K562 (cell line): Measurements from ENCODE around the gene ZCWPW1. TPM values are rescaled to one million over a fixed set of nuclear protein-coding genes. Genes with fewer than 3 reads are reported as not detected.

Experiments
- ETV6 ChIP-seq, 3 experiments: fragments of 150-350 bp in 1 of 3; sonication (generic) in 1 of 3; formaldehyde crosslinking in 1 of 3; IDR thresholded peaks; 2 replicates each; pipeline versions ENCODE4 v1.6.1 to v1.8.0; 2014 to 2022; ENCODE audit warnings: borderline replicate concordance in 2 of 3, low read depth in 2 of 3, antibody characterized with exemption in 1 of 3, low read length in 1 of 3, mild to moderate bottlenecking in 1 of 3, missing genetic modification reagents in 1 of 3
- SPI1 ChIP-seq: IDR thresholded peaks from 2 replicates; pipeline ENCODE4 v1.6.1; 2011; ENCODE audit warnings: low read depth, low read length, control low read depth, borderline replicate concordance
- TBL1XR1 ChIP-seq, 2 experiments: IDR thresholded peaks; 2 replicates each; pipeline ENCODE4 v1.6.1; 2012; ENCODE audit warnings: improper control_type of control experiment in 2 of 2, low read length in 2 of 2, mild to moderate bottlenecking in 1 of 2
- TOE1 ChIP-seq, 2 experiments: fragments of 450-650 bp in 1 of 2; sonication (generic) in 1 of 2; formaldehyde crosslinking in 1 of 2; IDR thresholded peaks; 2 replicates each; pipeline versions ENCODE4 v1.7.1 to v1.8.0; 2016 to 2022; ENCODE audit warnings: borderline replicate concordance in 2 of 2, mild to moderate bottlenecking in 2 of 2, antibody characterized with exemption in 1 of 2, inconsistent platforms in 1 of 2, low read depth in 1 of 2, missing genetic modification reagents in 1 of 2, moderate library complexity in 1 of 2
- ZFPM2 ChIP-seq: fragments of 250-450 bp; sonication (Bioruptor Pico); IDR thresholded peaks from 2 replicates; pipeline ENCODE4 v1.5.1; 2022; ENCODE audit warnings: mild to moderate bottlenecking
- ZKSCAN1 ChIP-seq: fragments of 150-350 bp; IDR thresholded peaks from 2 replicates; pipeline ENCODE4 v1.6.1; 2016; ENCODE audit warnings: low read depth, low read length
- ZNF239 ChIP-seq: fragments of 250-450 bp; sonication (Bioruptor Pico); IDR thresholded peaks from 2 replicates; pipeline ENCODE4 v1.4.0; 2020; ENCODE audit warnings: mild to moderate bottlenecking
- ZNF583 ChIP-seq: fragments of 250-450 bp; sonication (Bioruptor Pico); IDR thresholded peaks from 2 replicates; pipeline ENCODE4 v1.4.0; 2020
- ZNF76 ChIP-seq: fragments of 250-450 bp; sonication (Bioruptor Pico); IDR thresholded peaks from 2 replicates; pipeline ENCODE4 v1.4.0; 2020; ENCODE audit warnings: mild to moderate bottlenecking, moderate library complexity, borderline replicate concordance
- polyA plus RNA-seq, 8 experiments: library from polyadenylated mRNA; depleted of rRNA in 4 of 8; stranded (reverse) in 5 of 8; unstranded in 3 of 8; fragments of >200 nt; fragmentation: Nextera tagmentation in 2 of 8; fragmentation: Illumina TruSeq in 1 of 8; extraction: Ambion mirVana in 2 of 8; extraction: Trizol in 1 of 8; gene quantifications; 2 replicates each; pipeline versions ENCODE4 v1.2.1 to v1.2.3, GENCODE V29; 2011 to 2014; ENCODE audit warnings: inconsistent platforms in 1 of 8, missing spikeins in 1 of 8
- total RNA-seq, 7 experiments: library from RNA; depleted of rRNA in 6 of 7; stranded (reverse); fragments of >200 nt in 6 of 7; fragmentation: Illumina TruSeq in 2 of 7; extraction: Trizol in 2 of 7; gene quantifications; 2 replicates each; pipeline versions ENCODE4 v1.2.1 to v1.2.3, GENCODE V29; 2011 to 2021; ENCODE audit warnings: low replicate concordance in 1 of 7
- TF ChIP-seq, protein P1 (sequence below): fragments of 200-800 bp; sonication (Bioruptor generic); IDR thresholded peaks from 2 replicates; pipeline ENCODE4 v1.6.1; 2016; ENCODE audit warnings: missing genetic modification characterization, missing compliant biosample characterization
- TF ChIP-seq, protein P2 (sequence below): fragments of 250-450 bp; sonication (Bioruptor Pico); IDR thresholded peaks from 2 replicates; pipeline ENCODE4 v1.4.0; 2020; ENCODE audit warnings: mild to moderate bottlenecking, moderate library complexity
- TF ChIP-seq, protein P3 (sequence below): fragments of 450-650 bp; IDR thresholded peaks from 2 replicates; pipeline ENCODE4 v1.6.1; 2018; ENCODE audit warnings: mild to moderate bottlenecking, low read depth; ENCODE audit not compliant: partially characterized antibody

The ZCWPW1 gene
- total and polyA plus RNA-seq, 9 of the 15 experiments (the other 6 are each of a cell fraction or from before 2014, with no cell fraction given) = 0.18 to 1.7 (median 1.2) TPM

DNA sequence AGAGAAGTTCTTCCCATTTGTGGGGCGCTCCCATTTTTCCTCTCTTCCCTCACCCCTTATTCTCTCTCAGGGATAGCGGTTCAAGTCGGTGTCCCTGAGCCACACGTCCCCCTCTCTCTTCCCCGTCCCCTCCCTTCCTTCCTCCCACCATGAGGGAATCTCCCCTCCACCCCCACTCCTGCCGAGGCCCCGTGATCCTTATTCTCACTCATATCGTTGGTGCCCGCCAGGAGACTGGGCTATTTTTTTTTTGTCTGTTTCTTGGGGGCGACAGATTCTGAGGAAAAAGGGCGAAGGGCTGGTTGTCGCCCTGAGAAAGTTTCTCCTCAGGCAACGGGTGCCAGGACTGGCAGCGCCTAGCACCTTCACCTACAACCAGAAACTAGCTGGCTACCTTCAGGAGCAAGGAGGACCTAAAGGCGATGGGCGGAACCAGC lies 723 bp downstream of the ZCWPW1 start (continued):
- TF ChIP-seq TOE1 (IDR thresholded peaks at IDR 0.05; ENCODE audit: borderline replicate concordance) (no peak), TOE1 (CRISPR knock-in tag; IDR thresholded peaks at IDR 0.05; ENCODE audit: borderline replicate concordance, low read depth) (no peak), TBL1XR1 (IDR thresholded peaks at IDR 0.05; ENCODE audit: low read length in 2 of 2) (no peak), ETV6 (IDR thresholded peaks at IDR 0.05; ENCODE audit: borderline replicate concordance in 1 of 2, low read depth in 2 of 2, low read length in 1 of 2) (no peak), ETV6 (CRISPR knock-in tag; IDR thresholded peaks at IDR 0.05; ENCODE audit: borderline replicate concordance) (0 out of 2 replicates have a peak, but pooled peaks have one; percentile 90), ZKSCAN1 (no peak), ZNF583 (peak; percentile 82; the same call in 1 of the 2 replicates), SPI1 (no peak), ZNF239 (peak; percentile 17; the same call in 1 of the 2 replicates), ZFPM2 (CRISPR knock-in tag) (no peak), ZNF76 (0 out of 2 replicates have a peak, but pooled peaks have one; percentile 25)
- TF ChIP-seq, protein P1, sequence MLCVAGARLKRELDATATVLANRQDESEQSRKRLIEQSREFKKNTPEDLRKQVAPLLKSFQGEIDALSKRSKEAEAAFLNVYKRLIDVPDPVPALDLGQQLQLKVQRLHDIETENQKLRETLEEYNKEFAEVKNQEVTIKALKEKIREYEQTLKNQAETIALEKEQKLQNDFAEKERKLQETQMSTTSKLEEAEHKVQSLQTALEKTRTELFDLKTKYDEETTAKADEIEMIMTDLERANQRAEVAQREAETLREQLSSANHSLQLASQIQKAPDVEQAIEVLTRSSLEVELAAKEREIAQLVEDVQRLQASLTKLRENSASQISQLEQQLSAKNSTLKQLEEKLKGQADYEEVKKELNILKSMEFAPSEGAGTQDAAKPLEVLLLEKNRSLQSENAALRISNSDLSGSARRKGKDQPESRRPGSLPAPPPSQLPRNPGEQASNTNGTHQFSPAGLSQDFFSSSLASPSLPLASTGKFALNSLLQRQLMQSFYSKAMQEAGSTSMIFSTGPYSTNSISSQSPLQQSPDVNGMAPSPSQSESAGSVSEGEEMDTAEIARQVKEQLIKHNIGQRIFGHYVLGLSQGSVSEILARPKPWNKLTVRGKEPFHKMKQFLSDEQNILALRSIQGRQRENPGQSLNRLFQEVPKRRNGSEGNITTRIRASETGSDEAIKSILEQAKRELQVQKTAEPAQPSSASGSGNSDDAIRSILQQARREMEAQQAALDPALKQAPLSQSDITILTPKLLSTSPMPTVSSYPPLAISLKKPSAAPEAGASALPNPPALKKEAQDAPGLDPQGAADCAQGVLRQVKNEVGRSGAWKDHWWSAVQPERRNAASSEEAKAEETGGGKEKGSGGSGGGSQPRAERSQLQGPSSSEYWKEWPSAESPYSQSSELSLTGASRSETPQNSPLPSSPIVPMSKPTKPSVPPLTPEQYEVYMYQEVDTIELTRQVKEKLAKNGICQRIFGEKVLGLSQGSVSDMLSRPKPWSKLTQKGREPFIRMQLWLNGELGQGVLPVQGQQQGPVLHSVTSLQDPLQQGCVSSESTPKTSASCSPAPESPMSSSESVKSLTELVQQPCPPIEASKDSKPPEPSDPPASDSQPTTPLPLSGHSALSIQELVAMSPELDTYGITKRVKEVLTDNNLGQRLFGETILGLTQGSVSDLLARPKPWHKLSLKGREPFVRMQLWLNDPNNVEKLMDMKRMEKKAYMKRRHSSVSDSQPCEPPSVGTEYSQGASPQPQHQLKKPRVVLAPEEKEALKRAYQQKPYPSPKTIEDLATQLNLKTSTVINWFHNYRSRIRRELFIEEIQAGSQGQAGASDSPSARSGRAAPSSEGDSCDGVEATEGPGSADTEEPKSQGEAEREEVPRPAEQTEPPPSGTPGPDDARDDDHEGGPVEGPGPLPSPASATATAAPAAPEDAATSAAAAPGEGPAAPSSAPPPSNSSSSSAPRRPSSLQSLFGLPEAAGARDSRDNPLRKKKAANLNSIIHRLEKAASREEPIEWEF (CRISPR knock-in tag) = peak; percentile 79; the same call in 1 of the 2 replicates
- TF ChIP-seq, protein P2, sequence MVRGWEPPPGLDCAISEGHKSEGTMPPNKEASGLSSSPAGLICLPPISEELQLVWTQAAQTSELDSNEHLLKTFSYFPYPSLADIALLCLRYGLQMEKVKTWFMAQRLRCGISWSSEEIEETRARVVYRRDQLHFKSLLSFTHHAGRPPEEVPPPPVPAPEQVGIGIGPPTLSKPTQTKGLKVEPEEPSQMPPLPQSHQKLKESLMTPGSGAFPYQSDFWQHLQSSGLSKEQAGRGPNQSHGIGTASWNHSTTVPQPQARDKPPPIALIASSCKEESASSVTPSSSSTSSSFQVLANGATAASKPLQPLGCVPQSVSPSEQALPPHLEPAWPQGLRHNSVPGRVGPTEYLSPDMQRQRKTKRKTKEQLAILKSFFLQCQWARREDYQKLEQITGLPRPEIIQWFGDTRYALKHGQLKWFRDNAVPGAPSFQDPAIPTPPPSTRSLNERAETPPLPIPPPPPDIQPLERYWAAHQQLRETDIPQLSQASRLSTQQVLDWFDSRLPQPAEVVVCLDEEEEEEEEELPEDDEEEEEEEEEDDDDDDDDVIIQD (CRISPR knock-in tag) = no peak
- TF ChIP-seq, protein P3, sequence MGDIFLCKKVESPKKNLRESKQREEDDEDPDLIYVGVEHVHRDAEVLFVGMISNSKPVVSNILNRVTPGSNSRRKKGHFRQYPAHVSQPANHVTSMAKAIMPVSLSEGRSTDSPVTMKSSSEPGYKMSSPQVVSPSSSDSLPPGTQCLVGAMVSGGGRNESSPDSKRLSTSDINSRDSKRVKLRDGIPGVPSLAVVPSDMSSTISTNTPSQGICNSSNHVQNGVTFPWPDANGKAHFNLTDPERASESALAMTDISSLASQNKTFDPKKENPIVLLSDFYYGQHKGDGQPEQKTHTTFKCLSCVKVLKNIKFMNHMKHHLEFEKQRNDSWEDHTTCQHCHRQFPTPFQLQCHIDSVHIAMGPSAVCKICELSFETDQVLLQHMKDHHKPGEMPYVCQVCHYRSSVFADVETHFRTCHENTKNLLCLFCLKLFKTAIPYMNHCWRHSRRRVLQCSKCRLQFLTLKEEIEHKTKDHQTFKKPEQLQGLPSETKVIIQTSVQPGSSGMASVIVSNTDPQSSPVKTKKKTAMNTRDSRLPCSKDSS = no peak
